Stimulated activated CD8-positive, alpha-beta memory T cell treated with anti-CD3 and anti-CD28 coated beads, Interleukin-12 subunit alpha, Interleukin-12 subunit beta, amount 100 ng/mL, for 1 hour (primary cell): ENCODE measurements around the gene CPNE4.
"Not testable (repeated sequence)": the region's sequence is repeated elsewhere in the genome, so short reads cannot be mapped to it uniquely, and the experiment has no call there.

Experiments
- DNase-seq: peaks from one replicate; pipeline ENCODE4 v3.0.0-alpha.2; 2020; ENCODE audit warnings: low read depth

The CPNE4 gene

DNA sequence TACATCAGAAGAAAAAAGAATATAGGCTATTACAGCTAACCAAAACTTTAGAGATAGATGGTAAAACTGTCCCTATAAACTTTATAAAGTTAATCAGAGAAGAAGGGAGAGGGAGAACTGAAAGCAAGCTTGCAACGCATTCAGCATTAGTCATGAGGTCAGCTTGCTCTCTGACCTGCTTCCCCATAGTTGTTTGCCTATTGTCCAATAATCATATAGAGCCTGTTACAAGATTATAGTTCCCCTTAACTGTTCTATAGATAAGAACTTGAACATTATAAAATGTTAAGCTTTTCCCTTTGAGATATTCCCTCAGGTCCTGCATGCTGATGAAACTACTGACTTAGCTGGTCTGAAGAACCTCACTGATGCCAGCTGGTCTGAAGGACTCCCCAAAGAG, 74.5 kb downstream of the CPNE4 start:
- no peak for DNase-seq

DNA sequence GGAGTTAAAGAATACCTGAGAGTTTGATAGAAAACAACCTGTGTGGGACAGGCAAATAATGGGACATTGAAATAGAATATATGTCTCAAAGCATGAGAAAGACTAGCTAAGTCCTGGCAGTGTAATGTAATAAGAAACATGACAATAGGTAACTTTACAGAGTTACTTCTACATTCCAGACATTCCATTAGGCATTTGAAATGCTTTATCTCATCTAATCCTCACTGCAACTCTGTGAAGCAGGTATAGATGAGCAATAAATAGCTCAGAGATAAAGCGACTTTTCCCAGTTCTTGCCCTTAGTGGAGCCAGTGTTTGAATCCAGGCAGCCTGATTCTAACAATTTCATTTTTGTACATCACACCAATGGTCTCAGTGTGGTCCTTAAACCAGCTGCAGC, 76.8 kb downstream of the CPNE4 start:
- DNase-seq = no peak

DNA sequence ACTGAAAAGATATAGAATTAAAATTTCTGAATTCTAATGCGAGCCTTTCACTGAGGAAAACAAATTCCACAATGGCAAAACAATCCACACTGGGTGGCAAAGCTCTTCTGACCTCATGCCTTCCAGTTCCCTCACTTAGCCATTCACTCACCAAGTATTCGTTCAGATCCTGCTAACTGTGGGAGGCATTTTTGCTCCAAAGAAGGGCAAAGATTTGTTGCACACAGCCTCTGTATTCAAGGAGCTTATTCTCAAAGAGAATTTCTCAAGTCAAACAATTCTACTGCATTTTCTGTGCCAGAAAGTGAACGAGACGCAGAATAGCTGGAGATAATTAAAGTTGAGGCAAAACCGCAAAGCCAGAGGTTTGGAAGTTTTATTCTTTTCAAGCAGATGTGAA, 77.3 kb downstream of the CPNE4 start:
- no peak for DNase-seq

DNA sequence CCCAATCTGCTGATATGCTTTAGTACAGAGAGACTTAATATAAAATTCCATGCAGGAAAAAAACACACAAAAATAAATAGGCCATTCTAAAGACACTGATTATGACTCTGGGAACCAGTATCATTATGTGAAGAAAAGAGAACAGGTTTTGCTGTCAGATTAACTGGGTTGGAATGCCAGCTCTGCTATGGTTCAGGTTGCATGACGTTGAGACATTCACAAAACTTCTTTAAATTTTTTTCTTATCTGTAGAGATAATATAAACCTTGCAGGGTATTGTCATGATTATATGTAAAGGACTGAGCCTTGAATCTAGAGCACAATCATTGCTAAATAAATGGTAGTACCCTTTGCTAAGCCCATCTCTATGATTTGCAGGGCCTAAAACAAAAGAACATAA, 86.0 kb downstream of the CPNE4 start:
- DNase-seq = no peak

DNA sequence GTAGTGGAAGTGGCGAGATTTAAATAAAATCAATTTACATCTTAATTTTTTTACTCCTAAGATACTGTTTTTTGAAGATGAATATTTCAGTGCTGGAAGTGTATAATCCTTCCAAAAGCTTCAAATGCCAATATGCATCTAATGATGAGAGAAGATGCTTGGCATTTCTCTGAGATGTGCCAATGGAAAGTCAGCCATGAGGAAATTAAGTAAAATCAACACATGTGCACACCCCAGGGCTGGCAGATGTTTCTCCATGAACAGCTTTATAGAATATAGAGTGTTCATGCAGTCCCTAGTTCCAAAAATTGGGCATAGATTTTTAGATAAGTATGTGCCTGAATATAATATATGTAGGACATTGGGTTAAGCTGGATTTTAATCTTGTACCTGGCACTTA, 90.1 kb downstream of the CPNE4 start:
- DNase-seq = no peak

DNA sequence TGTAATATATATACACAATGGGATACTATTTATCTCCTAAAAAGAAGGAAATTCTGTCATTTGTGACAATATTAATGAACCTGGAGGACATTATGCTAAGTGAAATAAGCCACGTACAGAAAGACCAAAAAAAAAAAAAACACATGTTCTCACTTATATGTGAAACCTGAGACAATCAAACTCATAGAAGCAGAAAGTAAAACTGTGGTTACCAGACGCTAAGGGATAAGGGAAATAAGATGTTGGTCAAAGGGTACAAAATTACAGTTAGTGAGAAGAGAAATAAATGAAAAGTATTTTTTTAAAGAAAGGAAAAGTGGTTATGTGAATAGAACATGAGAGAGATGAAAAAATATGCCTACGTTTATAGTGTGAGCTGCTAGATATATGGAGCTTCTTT, 101.1 kb downstream of the CPNE4 start:
- no peak for DNase-seq

DNA sequence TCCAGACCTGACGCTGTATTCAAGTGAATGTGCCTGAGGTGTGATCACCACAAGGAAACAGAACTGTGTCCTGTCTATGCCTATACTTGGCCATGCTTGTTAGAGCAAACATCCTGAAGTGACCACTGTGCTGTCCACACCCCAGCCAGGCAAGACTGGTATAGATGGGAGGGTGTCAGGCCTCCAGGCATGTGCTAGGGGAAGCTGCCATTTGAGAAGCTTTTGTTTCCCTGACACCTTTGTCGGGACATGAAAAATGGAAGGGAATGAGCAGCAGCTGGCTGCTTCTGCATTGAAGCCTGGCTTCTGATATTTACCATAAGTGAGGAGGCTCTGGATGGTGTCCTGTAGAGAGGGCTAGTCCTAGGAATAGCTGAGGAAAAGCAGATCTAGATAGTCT, 106.2 kb downstream of the CPNE4 start:
- no peak for DNase-seq

DNA sequence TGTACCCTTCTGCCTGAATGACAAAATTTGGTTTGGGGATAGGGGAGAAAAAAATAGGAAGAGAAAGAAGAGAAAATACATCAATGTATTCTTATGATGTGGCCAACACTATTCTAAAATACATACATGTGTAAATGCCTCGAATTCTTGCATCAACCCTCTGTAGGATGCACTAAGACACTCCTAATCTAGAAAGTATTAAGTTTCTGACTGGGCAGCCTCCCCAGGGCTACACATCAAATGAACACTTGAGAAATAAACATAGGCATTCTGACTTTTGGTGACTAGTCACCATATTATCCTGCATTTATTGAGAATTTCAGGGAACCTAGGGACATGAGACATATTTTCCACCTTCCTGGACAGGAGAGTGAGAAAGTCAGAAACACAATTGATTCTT, 109.2 kb downstream of the CPNE4 start:
- DNase-seq = no peak

DNA sequence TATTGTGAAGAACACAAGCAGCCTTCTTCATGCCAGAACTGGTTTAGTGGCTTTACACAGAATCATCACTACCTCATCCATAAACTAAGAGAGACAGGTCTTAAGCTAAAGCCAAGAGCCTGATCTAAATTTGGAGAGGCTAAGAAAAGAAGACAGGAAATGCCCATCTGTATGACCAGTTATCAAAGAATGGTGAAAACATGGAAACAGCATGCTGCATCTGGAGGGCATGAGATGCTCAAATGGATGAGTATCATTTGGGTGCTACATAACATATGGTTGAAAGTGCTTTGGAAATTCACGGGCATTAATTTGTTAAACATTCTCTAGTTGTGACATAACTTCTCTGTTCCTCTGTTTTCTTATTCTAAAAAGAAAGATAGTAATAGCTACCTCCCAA, 112.5 kb downstream of the CPNE4 start:
- no peak for DNase-seq

DNA sequence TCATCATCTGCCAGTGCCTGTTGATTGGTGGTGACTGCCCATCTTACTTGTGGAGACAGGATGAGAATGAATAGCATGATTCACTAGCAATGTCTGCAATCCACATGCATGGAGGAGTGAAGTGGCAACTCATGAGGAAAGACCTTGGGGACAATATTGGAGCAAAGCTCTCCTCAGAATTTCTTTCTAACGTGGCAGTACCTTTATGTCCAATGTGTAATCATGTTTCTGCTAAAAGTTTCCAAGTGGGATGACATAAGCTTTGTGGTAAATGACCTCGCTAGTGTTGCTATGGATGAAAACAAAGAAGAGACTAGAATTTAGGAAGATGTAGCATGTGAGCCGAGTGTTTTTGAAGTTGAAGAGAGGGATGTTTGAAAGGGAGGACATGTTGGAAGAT, 117.8 kb downstream of the CPNE4 start:
- no peak for DNase-seq

DNA sequence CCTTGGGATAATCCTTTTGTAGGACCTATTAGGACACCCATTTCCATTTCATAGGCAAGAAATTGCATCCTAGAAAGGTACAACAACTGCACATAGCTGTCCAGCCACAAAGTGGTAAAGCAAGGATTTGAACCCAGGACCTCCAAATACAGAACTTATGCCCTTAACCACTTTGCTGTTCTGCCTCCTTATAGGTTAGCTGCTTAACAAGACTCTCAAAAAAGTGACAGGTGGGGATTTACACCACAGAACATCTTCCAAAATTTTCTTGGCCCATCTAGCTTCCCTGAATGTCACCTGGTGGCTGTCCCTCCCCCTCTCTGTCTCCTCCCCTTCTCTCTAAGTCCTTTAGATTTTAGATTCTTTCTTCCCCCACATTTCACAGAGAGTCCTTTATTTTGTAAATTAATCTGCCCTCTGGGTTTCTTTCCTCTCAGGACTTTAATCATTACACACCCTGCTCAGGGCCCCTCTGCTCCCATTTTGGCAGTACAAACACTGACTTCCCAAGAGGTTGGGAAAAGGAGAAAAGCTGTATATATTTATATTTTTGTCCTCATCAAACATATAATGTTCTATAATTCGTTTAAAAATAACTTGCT, 120.6 kb downstream of the CPNE4 start:
- DNase-seq = no peak

DNA sequence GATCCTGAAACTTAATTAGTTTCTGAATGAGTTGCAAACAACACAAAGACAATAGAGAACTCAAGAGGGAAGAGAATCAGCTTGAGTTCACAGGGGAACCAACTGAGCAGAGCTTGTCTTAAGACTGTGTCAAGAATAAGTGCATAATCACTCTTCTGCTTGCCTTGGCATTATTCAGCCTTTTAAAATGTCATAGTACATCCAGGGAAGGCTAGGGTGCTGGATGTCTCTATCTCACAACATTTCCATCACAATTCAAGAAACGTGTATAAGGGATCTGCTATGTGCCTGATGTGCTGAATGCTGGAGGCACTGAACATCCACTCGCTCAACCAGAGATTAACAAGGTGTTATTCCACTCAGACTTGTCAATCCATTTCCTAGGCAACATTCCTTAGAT, 122.6 kb downstream of the CPNE4 start:
- DNase-seq = no peak

DNA sequence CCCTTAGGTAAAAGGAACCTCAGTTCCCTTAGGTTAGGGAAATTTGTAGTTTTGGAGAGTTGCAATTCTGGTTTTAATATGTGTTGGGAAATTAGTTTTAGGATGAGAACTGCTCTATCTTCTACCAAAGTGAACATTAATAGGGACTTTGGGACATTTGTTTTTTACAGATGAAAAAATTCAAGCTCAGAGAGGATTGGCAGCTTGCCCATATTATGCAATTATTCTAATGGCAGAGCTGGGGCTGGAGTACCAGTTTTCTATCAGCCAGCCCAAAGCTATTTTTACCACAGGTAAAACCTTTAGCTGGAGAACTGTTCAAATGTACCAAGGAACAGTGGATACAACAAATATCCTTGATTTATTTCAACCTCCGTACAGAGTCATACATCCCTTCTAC, 127.0 kb downstream of the CPNE4 start:
- DNase-seq = no peak

DNA sequence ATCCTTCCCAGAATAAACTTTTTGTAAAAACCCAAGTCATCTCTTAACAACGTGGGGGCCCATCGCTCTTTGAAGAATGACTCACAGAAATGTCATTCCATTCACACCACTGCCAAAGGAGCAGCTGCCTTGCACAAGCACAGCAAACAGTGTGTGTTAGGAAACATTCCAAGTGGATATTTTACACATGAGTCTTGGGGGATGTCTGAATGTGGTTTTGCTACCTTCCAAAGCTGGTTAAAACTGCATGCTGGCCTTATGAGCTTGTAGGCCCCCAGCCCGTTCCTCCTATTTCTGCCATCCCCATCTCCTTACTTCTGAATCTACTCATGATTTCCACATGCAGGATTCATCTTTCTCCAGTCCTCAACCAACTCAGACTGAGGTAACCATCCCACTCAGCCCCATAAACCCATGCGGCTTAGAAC, 130.8 kb downstream of the CPNE4 start:
- no peak for DNase-seq

DNA sequence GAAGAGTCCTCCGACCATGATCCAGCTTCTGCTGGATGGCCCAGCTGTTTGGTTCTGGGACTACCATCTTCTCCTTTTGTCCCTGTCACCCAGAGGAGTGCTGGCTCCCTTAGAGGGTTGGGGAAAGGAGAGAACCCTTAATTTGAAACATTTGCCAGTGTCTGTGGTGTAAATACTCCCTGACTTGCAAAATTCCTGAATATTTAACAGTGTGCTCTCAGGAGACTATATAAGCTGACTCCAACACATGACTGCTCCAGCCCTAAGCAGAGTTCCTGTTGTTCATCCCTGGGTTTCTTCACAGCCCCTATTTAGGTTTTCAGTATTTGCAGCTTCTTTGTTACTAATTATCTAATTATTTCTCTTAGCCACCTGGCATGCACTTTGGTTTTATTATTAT, 133.1 kb downstream of the CPNE4 start:
- DNase-seq = no peak

DNA sequence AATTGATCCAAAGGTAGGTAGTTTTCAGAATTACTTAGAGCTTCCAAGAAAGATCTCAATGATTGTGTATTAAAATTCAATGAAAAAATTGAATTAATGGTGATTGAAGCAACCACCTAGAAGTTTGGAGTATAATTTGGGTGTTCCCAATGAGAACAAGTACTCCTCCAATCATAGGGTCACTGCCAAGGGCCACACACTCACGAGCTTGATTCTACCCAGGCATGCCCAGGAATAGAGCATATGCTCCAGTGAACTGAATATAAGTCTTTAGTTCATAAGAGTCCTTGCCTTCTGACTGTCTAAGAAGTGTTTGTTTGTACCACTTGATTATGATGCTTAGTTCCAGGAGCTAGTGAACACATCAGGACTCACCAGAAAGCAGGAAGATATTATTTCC, 133.9 kb downstream of the CPNE4 start:
- no peak for DNase-seq

DNA sequence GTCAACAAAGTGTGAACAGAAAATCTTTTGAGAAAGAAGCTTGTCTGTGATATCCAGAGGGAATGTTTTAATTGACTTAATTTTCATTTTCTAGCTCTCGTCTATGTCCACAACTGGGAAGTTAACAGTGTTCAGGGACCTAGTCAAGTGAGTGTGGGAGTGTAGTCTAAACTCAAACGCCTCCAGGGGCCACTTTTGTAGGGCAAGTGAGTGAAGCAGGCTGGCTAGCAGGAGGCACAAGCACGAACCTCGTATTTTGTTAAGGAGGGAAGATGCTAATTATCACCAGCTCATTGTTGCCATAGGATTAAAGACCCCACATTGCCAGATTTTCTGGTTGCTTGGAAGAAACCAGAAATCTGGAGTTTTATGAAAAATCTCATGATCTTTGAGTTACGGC, 135.8 kb downstream of the CPNE4 start:
- DNase-seq = no peak

DNA sequence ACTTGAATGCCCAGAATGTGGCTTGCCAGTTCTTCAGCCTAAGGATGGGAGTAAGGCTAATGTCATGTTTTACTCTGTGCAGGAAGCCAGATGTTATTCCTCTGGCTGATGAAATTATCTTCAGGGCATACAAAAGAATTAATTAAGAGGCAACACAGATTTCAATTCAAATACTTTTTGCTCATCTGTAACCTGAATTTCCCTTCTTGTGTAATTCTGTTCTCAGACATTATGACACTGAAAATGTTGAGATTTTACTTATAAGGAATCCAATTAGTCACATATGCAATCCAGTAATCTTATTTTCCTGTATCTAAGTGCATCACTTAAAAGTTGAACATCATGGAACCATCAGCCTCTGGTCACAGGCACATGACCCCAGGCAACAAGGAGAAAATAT, 136.5 kb downstream of the CPNE4 start:
- DNase-seq = no peak

DNA sequence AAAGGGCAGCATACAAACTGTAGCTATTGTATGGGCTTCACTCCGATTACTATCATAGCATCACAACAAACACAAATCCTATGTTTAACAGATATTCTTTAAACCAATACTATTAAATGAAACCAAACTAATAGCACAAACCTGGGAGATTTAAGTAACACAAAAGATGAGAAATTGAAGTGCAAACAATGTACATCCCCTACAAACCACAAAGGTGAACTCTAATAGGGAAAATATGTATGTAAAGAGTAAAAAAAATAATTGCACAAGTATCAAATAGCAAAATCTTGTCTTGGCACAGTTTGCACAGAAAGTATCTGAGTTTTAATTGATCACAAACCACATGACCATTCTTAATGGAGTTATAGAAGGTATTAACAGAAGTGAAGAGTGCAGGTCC, 138.5 kb downstream of the CPNE4 start:
- no peak for DNase-seq

DNA sequence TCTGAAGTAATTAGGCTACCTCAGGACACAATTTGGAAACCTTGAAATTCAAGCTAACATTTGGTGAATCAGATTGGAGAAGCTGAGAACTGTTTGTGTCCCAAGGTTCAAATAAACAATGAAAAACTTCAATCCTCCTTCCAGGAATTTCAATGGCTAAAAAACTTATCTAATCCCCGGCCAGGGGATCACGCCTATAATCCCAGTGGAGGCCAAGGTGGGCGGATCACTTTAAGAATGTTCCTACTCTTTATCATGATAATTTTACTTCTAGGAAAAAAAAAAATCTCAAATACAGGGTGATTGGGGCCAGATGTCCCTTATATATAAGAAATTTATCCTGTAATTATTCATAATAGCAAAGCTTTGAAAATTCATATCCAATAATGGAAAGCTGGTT, 139.0 kb downstream of the CPNE4 start:
- no peak for DNase-seq

DNA sequence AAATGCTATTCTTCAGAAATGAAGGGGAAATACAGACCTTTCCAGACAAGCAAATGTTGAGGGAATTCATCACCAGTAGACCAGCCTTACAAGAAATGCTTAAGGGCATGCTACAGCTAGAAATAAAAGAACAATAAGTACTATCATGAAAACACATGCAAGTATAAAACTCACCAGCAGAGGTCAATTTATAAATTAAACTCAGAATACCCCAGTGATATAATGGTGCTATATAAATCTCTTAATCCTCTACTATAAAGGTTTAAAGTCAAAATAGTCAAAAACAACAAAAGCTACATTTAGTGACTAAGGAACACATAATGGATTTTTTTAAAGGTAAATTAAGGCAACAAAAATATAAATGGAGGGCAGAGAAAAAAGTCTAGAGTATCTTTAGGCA, 142.5 kb downstream of the CPNE4 start:
- no peak for DNase-seq

DNA sequence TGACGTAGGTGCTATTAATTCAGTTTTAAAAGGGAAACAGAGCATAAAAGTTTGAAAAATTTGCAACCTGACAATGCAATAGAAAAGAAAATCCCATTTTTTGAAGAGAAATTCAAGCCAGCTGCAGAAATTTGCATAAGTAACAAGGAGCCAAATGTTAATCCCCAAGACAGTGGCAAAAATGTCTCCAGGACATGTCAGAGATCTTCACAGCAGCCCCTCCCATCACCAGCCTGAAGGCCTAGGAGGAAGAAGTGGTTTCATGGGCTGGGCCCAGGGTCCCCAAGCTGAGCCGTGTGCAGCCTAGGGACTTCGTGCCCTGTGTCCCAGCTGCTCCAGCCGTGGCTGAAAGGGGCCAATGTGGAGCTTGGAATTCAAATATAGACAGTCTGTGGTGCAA, 148.9 kb downstream of the CPNE4 start:
- not testable (repeated sequence) for DNase-seq

DNA sequence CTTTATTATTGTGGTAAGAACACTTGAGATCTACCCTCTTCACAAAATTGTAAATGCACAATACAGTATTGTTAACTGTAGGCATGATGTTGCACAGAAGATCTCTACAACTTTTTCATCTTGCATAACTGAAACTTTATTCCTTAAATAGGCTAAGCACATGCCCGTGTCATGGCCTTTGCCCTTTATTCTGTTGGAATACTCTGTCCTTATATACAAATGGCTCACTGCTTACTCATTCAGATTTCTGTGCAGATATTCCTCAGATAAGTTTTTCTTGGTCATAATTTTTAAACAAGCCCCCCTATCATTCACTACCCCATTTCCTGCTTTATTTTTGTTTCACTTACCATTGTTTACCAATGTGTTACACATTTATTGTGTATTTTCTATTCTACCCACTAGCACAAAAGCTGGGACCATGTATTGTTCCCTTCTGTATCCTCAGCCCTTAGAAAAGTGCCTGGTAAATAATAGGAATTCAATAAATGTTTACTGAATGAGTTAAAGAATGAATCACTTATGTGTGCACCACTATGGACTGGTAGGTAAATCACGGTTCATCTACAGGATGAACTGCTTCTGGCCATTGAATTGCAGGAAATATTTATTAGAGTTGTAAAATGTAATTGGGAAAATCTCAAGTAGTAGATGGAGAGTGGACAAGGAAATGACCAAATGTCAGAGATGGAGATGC, 151.0 kb downstream of the CPNE4 start:
- no peak for DNase-seq

DNA sequence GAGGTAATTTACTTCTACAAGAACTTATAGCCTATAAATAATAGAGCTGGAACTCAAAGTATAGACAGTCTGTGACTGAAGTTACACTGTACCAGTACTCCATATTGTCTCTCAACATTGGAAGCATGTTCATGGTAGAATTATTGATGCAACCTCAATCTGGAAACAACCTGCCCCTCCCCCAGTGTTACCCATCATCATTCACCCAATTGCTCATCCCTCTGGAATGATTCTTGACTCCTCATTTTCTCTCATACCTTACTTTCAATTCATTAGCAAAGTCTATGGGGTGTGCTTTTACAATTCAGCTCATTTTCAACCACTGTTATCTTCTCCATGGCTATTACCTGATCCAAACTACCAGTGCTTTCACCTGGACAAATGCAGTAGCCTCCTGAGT, 151.7 kb downstream of the CPNE4 start:
- DNase-seq = no peak
